DOHH2 (cell line): Measurements from ENCODE around the gene TCF12.

Source experiments
- EZH2phosphoT487 ChIP-seq: fragments of 200-600 bp; sonication (generic); IDR thresholded peaks from 2 replicates; pipeline ENCODE4 v1.6.1; 2017; ENCODE audit warnings: borderline replicate concordance, mild to moderate bottlenecking, antibody characterized with exemption, low read length, moderate library complexity, mixed read lengths
- TF ChIP-seq, protein P1 (sequence below): fragments of 200-600 bp; sonication (generic); IDR thresholded peaks from one replicate; pipeline ENCODE4 v1.5.1; 2014; ENCODE audit warnings: antibody characterized with exemption, mild to moderate bottlenecking, low read depth, low read length; ENCODE audit not compliant: poor library complexity, severe bottlenecking

DNA sequence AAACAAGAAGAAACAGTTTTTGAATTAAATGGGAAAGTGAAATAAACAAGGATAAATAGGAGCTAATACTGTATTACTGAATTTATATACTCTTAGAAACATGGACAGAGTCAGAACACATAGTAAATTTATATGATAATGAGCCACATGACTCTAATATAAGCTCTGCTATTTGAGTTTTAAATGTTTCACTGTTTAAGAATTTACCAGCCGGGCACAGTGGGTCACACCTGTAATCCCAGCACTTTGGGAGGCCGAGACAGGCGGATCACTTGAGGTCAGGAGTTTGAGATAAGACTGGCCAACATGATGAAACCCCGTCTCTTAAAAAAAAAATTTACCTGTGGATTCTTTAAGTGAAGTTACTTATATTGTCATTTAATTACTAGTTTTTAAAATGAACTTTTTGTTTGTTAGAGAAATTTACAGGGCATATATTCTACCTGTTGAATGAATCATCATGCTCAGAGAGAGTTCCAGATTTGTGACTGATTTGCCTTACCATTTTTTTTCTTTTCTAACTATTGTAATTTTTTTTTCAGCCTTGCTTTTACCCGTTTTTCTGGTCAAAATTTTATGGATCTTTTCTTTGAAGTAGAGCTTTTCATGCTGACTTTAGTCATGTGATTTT lies 125.7 kb downstream of the TCF12 start:
- TF ChIP-seq, protein P1, sequence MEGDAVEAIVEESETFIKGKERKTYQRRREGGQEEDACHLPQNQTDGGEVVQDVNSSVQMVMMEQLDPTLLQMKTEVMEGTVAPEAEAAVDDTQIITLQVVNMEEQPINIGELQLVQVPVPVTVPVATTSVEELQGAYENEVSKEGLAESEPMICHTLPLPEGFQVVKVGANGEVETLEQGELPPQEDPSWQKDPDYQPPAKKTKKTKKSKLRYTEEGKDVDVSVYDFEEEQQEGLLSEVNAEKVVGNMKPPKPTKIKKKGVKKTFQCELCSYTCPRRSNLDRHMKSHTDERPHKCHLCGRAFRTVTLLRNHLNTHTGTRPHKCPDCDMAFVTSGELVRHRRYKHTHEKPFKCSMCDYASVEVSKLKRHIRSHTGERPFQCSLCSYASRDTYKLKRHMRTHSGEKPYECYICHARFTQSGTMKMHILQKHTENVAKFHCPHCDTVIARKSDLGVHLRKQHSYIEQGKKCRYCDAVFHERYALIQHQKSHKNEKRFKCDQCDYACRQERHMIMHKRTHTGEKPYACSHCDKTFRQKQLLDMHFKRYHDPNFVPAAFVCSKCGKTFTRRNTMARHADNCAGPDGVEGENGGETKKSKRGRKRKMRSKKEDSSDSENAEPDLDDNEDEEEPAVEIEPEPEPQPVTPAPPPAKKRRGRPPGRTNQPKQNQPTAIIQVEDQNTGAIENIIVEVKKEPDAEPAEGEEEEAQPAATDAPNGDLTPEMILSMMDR = no peak
- TF ChIP-seq EZH2phosphoT487 = no peak
